Muscle layer of duodenum (tissue), 2 donors: ENCODE measurements around the gene PCMTD2.
"Not testable (repeated sequence)": the region's sequence is repeated elsewhere in the genome, so short reads cannot be mapped to it uniquely, and the experiment has no call there.

ENCODE experiments used
- H3K27ac ChIP-seq: one replicate; pipeline ENCODE4 v1.7.0; 2013; ENCODE audit warnings: mild to moderate bottlenecking, low read length
- H3K27me3 ChIP-seq: one replicate; pipeline ENCODE4 v1.7.0; 2013; ENCODE audit warnings: low read depth, mild to moderate bottlenecking, control low read depth, low read length
- H3K36me3 ChIP-seq, 2 donors: one replicate each; pipeline ENCODE4 v1.7.0; 2013; ENCODE audit warnings: low read length in 2 of 2, control low read depth in 1 of 2, mild to moderate bottlenecking in 1 of 2; ENCODE audit not compliant: insufficient read depth in 2 of 2, control insufficient read depth in 1 of 2
- H3K4me1 ChIP-seq, 2 donors: one replicate each; pipeline ENCODE4 v1.7.0; 2013; ENCODE audit warnings: low read length in 2 of 2, mild to moderate bottlenecking in 2 of 2, control low read depth in 1 of 2, moderate library complexity in 1 of 2; ENCODE audit not compliant: insufficient read depth in 2 of 2, control insufficient read depth in 1 of 2
- H3K4me3 ChIP-seq, 2 donors: one replicate each; pipeline ENCODE4 v1.7.0; 2013; ENCODE audit warnings: low read length in 2 of 2, low read depth in 1 of 2, mild to moderate bottlenecking in 1 of 2
- H3K9me3 ChIP-seq, 2 donors: one replicate each; pipeline ENCODE4 v1.7.0; 2013; ENCODE audit warnings: low read length in 2 of 2, control low read depth in 1 of 2, mild to moderate bottlenecking in 1 of 2; ENCODE audit not compliant: control insufficient read depth in 1 of 2
- donor health status: healthy.

The PCMTD2 gene

DNA sequence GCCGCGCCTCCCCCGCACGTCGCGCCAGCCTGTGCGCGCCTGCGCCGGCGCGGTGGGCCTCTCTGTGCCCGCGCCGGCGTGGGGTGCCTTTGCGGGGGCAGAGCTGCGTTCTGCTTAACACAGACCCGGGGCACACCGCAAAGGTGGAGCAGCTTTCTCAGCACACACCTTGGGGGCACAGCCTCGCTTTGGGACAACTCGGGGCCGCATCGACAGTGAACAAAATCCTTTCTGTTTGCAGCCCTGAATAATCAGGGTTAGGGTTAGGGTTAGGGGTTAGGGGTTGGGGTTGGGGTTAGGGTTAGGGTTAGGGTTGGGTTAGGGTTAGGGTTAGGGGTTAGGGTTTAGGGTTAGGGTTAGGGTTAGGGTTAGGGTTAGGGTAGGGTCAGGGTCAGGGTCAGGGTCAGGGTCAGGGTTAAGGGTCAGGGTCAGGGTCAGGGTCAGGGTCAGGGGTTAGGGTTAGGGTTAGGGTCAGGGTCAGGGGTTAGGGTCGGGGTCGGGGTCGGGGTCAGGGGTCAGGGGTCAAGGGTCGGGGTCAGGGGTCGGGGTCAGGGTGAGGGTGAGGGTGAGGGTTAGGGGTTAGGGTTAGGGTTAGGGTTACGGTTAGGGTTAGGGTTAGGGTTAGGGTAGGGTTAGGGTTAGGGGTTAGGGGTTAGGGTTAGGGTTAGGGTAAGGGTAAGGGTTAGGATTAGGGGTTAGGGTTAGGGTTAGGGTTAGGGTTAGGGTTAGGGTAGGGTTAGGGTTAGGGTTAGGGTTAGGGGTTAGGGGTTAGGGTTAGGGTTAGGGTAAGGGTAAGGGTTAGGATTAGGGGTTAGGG, 31.1 kb downstream of the PCMTD2 start:
- not testable (repeated sequence) for H3K36me3 ChIP-seq, H3K9me3 ChIP-seq, H3K27ac ChIP-seq, H3K27me3 ChIP-seq, H3K4me3 ChIP-seq, H3K4me1 ChIP-seq

DNA sequence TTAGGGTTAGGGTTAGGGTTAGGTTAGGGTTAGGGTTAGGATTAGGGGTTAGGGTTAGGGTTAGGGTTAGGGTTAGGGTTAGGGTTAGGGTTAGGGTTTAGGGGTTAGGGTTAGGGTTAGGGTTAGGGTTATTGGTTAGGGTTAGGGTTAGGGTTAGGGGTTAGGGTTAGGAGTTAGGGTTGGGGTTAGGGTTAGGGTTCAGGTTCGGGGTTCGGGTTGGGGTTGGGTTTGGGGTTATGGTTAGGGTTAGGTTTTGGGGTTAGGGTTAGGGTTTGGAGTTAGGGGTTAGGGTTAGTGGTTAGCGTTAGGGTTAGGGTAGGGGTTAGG, 31.7 kb downstream of the PCMTD2 start:
- H3K4me1 ChIP-seq, H3K27ac ChIP-seq, H3K27me3 ChIP-seq, H3K9me3 ChIP-seq, H3K4me3 ChIP-seq, H3K36me3 ChIP-seq: not testable (repeated sequence)

DNA sequence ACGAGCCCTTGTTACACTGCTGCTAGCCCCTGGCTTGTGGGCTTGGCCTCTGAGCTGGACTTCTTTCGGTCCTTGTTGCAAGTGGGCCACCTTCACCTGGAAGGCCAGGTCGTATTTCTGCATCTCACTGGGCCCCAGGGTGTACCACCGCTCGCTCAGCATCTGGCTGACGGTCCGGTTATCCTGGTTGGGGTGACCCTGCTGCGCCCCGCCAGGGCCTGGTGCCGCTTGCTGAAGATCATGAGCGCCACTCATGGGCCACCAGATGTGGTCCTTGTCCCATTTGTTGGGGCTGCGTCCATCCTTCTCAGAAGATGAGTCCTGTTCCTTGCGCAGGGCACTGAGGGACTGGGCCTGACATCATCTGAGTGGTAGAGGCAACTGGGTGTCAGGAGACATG, 36.6 kb downstream of the PCMTD2 start:
- not testable (repeated sequence) for H3K9me3 ChIP-seq, H3K27ac ChIP-seq, H3K4me1 ChIP-seq, H3K4me3 ChIP-seq, H3K36me3 ChIP-seq, H3K27me3 ChIP-seq

DNA sequence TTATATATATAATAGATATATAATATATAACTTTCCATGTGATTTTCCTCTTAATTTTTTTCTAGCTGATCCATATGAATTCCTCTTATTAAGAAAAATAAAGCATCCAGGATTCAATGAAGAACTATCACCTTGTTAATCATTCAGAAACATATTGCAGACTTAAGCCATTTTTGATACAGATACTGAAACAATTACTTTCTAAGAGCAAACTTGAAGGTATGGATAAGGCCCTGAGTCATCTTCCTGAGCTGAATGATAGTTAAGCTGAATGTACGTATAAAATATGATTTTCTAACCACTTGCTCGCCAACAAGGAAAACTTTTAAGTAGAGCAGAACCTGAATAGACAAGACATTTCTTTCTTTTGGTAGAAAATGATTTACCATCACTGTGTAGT, 47.5 kb downstream of the PCMTD2 start:
- H3K9me3 ChIP-seq, H3K27ac ChIP-seq, H3K4me1 ChIP-seq, H3K4me3 ChIP-seq, H3K36me3 ChIP-seq, H3K27me3 ChIP-seq: not testable (repeated sequence)

DNA sequence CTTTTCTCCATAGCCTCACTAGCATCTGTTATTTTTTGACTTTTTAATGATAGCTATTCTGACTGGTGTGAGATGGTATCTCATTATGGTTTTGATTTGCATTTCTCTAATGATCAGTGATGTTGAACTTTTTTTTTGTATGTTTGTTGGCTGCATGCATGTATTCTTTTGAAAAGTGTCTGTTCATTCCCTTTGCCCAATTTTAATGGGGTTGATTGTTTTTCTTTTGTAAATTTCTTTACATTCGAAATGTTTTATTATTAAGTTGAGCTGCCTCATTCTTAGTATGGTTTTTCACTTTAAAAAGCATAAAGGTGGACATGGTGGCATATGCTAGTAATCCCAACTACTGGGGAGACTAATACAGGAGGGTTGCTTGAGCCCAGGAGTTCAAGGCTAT, 58.2 kb downstream of the PCMTD2 start:
- H3K4me1 ChIP-seq, H3K27me3 ChIP-seq, H3K9me3 ChIP-seq, H3K36me3 ChIP-seq, H3K4me3 ChIP-seq, H3K27ac ChIP-seq: not testable (repeated sequence)

DNA sequence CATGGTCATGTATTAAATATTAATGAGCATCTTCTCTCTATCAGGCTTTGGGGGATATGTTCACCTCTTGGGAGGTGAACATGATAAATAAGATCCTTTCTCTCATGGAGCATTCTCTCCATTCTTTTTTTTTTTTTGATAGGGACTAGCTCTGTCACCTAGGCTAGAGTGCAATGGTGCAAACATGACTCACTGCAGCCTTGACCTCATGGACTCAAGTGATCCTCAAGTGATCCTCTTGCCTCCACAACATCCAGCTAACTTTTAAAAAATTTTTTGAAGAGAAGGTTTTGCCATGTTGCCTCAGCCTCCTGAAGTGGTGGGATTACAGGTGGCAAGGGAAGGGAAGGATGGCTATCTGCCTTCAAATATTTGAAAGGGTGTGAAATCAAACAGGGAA, 59.8 kb downstream of the PCMTD2 start:
- H3K9me3 ChIP-seq, H3K4me3 ChIP-seq, H3K27ac ChIP-seq, H3K36me3 ChIP-seq, H3K27me3 ChIP-seq, H3K4me1 ChIP-seq: not testable (repeated sequence)

DNA sequence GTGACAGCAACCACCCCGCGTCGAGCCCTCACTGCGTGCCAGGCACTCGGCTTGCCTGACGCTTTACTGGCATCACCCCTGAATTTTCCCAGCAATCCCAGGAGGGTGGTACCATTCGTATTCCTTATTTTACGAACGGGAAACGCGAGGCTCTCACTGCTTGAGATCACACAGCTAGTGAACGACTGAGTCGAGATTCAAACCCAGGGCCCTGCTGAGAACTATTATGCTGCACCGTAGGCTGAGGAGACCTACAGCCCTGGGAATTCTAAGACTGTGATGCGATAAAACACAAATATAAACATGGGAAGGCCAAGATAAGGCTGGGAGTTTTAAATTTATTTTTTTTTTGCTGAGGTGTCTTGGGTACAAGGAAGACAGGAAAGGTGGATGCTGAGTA, 60.3 kb downstream of the PCMTD2 start:
- not testable (repeated sequence) for H3K9me3 ChIP-seq, H3K27me3 ChIP-seq, H3K4me1 ChIP-seq, H3K27ac ChIP-seq, H3K4me3 ChIP-seq, H3K36me3 ChIP-seq

DNA sequence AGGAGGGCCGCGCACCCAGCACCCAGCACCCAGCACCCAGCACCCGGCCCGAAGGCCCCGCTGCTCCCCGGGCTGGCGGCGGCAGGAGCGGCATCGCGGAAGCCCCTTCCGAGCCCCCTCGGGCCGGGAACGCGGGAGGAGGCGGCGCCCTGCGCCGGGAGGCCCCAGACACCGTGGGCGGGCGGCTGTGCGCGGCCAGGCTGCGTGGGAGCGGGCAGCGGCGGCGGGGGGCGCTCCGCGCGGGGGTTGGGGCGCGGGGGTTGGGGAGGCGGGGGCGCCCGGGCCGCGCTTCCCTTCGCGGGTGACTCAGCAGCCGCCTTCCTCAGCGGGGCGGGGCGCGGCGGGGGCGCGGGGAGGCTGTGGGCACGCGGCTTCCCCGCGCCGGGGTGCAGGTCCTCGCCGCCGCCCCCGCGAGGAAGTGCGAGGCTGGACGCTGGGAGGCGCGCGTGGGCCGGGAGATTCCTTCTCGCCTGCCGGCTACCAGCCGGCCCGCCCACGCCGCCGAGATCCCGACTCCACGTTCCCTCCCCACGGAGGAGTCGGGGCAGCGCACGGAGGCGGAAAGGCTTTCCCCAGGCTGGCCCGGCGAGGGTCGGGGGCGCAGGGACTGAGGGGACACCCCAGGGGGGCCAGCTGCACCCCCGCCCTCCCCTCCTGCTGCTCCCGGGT, 61.0 kb downstream of the PCMTD2 start:
- not testable (repeated sequence) for H3K36me3 ChIP-seq, H3K27ac ChIP-seq, H3K27me3 ChIP-seq, H3K4me1 ChIP-seq, H3K9me3 ChIP-seq, H3K4me3 ChIP-seq

DNA sequence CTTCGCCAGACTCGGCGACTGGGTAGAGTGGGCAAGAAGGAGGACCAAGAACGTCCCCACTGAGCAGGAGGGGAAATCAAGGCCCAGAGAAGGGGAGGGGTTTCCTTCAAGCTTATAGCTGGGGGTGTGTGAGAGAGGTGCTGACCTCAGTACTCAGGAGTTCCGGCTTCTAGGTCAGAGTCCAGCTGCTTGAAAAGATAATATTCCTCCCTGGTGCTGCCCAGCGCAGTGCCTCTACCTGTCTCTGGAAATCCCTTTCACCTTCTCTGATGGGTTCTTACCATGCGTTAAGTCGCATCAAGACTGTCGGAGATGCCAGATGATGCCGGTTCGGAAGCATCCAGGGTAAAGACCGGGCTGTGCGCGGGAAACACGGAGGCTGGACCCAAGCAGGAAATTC, 61.8 kb downstream of the PCMTD2 start:
- not testable (repeated sequence) for H3K4me3 ChIP-seq, H3K9me3 ChIP-seq, H3K4me1 ChIP-seq, H3K27ac ChIP-seq, H3K36me3 ChIP-seq, H3K27me3 ChIP-seq

DNA sequence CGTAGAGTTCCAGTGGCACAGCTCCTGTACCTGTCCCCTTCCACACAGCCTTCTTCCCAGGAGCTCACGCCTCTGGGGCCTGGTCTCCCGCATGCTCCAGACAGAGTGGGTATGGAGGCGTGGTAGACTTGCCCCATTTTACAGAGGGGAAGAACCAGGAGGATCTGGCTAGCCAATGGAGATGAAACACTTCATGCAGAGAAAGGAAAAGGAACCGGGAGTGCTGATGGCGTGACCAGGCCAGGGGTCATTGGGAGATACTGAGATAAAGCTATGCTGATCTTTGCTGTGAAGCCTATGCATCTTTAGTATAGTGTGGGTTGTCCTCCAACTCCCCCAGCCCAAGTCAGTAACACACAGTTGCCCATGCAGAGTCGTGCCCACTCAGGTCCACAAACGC, 62.5 kb downstream of the PCMTD2 start:
- not testable (repeated sequence) for H3K4me3 ChIP-seq, H3K4me1 ChIP-seq, H3K9me3 ChIP-seq, H3K27ac ChIP-seq, H3K36me3 ChIP-seq, H3K27me3 ChIP-seq

DNA sequence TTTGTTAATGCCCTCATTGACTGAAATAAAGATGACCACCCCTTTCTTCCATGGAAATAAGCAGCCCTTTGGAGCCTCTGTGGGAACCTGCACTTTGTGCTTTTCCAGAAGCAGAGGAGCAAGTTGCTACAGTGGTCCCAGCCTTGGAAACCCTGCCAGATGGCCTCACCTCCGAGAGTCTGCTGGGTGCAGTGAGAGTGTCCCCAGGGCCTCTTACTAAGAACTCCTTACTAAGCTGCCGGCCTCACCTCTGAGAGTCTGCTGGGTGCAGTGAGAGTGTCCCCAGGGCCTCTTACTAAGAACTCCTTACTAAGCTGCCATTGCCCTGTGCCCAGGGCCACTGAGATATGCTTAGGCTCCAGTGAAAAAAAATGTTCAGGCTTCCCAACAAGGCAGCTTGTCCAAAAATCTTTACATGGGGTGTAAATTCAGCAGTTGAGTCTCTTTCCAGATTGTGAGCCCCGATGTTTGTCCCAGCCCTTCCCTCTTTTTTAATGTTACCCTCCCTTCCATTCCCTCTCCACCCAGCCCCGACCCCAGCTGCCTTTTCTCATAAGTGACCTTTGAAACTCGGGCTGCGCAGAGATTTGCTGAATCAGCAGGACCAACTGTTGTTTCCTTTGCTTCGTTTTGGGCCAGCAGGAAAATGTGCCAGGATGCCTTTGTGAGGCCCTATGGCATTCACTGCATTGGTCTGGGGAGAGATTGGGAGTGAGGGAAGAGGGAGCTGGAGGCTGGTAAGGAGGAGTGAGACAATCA, 66.7 kb downstream of the PCMTD2 start:
- H3K36me3 ChIP-seq, H3K4me3 ChIP-seq, H3K9me3 ChIP-seq, H3K4me1 ChIP-seq, H3K27me3 ChIP-seq, H3K27ac ChIP-seq: not testable (repeated sequence)
